CD4-positive, alpha-beta T cell treated with Interleukin-2 at 100 ng/mL for 4 hours (primary cell): ENCODE measurements around the gene GTSE1.
A peak's percentile ranks its signal among the peaks of the same experiment; 100 is the strongest.
"Not testable (repeated sequence)": the region's sequence is repeated elsewhere in the genome, so short reads cannot be mapped to it uniquely, and the experiment has no call there.

Experiments
- DNase-seq: peaks from one replicate; pipeline ENCODE4 v3.0.0-alpha.2; 2020; ENCODE audit warnings: low spot score

GTSE1 gene

GRCh38 chr22:46296257-46297150 lies at the start of gene GTSE1:
Gene GTSE1 (plus strand): TSS chr22:46296870. CDS start chr22:46297401, 531 bp downstream.
- DNase-seq: peak; percentile 98

- no peak for DNase-seq
Measured at GRCh38 chr22:46247443-46247975, 49.2 kb upstream of the GTSE1 start.

- DNase-seq: peak; percentile 90
Measured at GRCh38 chr22:46250035-46250782, 46.5 kb upstream of the GTSE1 start, which contains the start of gene CDPF1. Gene CDPF1 (minus strand): TSS chr22:46250293. CDS start chr22:46248284, 2,009 bp downstream.

GRCh38 chr22:46250783-46251125 lies 45.9 kb upstream of the GTSE1 start:
- no peak for DNase-seq

GRCh38 chr22:46251266-46251665 lies 45.4 kb upstream of the GTSE1 start:
- DNase-seq: no peak

- peak; percentile 19 for DNase-seq
Measured at GRCh38 chr22:46251816-46252380, 44.8 kb upstream of the GTSE1 start.

GRCh38 chr22:46256358-46256958 lies 40.2 kb upstream of the GTSE1 start:
- no peak for DNase-seq

GRCh38 chr22:46259374-46259773 lies 37.3 kb upstream of the GTSE1 start:
- no peak for DNase-seq

GRCh38 chr22:46260038-46260437 lies 36.6 kb upstream of the GTSE1 start:
- DNase-seq: no peak

GRCh38 chr22:46262449-46263215 lies 34.0 kb upstream of the GTSE1 start:
- DNase-seq: peak; percentile 32

GRCh38 chr22:46263216-46263590 lies 33.5 kb upstream of the GTSE1 start, which contains the start of gene PKDREJ:
Gene PKDREJ (minus strand): TSS chr22:46263343. CDS start chr22:46263322, 21 bp downstream.
- no peak for DNase-seq

- DNase-seq: not testable (repeated sequence)
Measured at GRCh38 chr22:46264520-46264919, 32.1 kb upstream of the GTSE1 start.

- not testable (repeated sequence) for DNase-seq
Measured at GRCh38 chr22:46265627-46266026, 31.0 kb upstream of the GTSE1 start.

GRCh38 chr22:46267431-46268279 lies 29.0 kb upstream of the GTSE1 start, which contains the start of gene TTC38:
Gene TTC38 (plus strand): TSS chr22:46268008. CDS start chr22:46268040, 32 bp downstream.
- DNase-seq: peak; percentile 51

- DNase-seq: no peak
Measured at GRCh38 chr22:46269564-46269963, 27.1 kb upstream of the GTSE1 start.

- no peak for DNase-seq
Measured at GRCh38 chr22:46272196-46272595, 24.5 kb upstream of the GTSE1 start.

GRCh38 chr22:46272762-46273431 lies 23.8 kb upstream of the GTSE1 start:
- no peak for DNase-seq

- DNase-seq: no peak
Measured at GRCh38 chr22:46273432-46274148, 23.1 kb upstream of the GTSE1 start.

GRCh38 chr22:46274381-46274780 lies 22.3 kb upstream of the GTSE1 start:
- no peak for DNase-seq
